Stimulated activated CD4-positive, alpha-beta T cell treated with anti-CD3 and anti-CD28 coated beads, Interleukin-2, amount 100 ng/mL, for 24 hours (primary cell): ENCODE data around the gene SPAG16.

Source experiments
- DNase-seq, 2 donors: peaks; one replicate each; pipeline ENCODE4 v3.0.0-alpha.2; 2020

Gene SPAG16

DNA sequence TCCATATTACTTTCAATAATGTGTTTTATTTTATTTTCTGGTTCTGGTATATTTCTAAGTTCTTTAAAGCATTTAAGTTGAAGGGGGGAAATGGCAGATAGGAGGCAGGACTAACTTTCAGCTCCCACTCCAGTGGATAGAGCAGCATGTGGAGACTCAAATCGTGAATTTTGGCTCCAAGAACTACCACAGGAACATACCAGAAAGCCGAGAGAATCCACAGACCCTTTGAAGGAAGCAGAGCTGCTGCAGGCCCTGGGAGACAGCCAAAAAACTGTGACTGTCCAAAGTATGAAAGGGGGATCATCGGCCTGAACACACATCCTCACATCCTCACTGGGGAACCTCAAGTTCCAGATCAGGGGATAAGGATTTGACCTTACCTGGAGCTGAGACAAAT, 919.0 kb downstream of the SPAG16 start:
- no peak for DNase-seq

DNA sequence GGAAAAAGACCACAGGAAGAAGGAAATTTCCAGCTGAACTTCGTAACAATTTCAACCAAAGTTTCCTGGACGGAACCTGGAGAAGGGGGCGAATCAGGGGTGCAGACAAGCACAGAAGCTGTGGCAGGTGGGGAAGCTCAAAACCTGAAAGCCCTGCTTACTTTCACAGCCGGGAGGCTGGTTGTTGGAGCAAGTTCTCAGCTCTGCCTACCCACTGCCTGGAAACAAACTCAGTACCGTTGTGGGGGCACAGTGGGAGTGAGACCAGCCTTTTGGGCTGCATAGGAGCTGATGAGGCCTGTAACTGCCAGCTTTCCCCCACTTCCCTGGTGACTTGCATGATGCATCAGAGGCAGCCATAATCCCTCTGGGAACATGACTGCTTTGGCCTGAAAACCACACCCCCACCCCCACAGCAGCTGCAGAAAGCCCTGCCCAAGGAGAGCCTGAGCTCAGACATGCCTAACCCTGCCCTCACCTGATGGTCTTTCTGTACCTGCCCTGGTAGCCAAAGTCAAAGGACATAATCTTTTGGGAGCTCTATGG, 919.6 kb downstream of the SPAG16 start:
- no peak for DNase-seq

DNA sequence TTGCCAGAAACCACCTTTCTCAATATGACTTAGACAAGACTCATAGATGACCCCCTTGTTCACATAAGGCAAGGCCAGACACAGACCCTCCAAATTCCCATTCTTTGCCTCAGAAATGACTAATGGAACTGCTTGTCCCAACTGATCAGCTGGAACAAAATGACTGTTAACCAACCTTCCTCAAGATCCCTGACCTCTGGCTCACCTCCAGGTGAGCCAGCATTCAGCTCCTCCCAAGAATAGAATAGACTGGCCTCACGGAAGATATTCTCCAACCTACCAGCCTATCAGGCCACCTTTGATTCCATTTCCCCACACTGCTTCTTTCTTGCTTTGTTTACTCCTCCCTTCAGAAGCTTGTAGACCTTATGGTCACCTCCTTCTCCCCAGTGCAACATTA, 930.8 kb downstream of the SPAG16 start:
- no peak for DNase-seq

DNA sequence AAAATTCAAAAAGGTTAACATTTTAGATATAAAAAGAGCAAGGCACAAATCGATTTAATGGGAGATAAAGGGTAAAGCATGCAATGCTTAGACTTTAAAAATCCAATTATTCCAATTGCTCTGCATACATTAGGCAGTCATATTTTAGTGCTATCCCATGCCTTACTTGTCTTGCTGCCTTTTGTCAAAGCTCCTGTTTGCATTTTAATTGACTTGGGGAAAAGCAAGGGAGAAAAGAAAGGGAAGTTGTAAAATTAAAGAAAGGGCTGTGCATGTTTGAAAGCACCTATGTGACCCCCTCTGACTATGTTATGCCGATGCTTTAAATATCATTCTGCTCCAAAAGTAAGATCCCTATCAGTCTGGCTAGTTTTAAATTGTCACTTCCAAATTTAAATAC, 932.9 kb downstream of the SPAG16 start:
- no peak for DNase-seq

DNA sequence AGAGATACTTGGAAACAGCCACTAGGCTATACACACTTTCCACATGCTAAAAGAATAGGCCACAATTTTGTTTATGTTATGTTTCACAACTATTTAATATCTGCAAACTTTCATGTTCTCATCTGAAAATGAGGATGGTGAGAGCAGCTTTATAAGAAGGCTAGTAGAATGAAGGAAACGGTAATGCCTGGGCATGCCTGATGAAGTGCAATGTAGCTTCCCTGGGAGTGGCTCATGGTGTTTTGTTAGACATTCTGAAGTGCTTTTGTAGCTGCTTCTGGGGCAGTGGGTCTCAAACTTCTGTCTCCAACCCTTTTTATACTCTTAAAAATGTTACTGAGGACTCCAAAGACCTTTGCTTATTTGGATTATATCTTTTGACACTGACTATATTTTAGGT, 933.3 kb downstream of the SPAG16 start:
- DNase-seq: no peak

DNA sequence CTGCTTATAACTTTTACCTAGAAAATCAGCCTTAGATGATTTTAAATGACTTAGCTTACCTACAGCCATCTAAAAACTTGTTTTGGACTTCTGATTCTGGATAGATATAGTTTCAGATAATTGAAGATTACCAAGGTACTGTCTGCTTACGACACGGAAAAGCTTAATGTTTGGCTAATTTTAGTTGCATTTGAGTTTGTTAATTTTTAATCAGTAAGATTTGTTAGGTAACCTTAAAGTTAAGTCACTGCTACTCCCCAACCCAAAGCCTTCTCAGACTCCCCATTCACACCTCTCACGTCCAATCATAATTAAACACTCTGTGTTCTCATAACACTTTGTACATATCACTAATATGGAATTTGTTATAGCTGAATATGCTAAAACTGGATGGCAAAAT, 936.0 kb downstream of the SPAG16 start:
- no peak for DNase-seq

DNA sequence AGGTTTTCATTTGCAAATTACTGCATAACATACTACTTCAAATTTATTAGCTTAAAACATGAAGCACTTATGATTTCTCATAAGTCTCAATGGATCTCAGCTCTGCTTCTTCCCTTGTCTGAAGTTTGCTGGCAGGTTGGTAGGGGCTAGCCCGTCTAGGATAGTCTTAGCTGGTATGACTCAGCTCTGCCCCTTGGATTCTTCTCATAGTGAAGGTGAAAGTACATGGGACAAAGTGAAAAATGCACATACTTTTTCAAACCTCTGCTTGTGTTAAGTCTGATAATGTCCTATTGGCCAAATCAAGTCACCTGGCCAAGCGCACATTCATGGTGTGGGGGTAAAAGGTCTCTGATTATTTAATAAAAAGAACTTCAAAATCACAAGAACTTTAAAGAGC, 941.8 kb downstream of the SPAG16 start:
- DNase-seq: no peak

DNA sequence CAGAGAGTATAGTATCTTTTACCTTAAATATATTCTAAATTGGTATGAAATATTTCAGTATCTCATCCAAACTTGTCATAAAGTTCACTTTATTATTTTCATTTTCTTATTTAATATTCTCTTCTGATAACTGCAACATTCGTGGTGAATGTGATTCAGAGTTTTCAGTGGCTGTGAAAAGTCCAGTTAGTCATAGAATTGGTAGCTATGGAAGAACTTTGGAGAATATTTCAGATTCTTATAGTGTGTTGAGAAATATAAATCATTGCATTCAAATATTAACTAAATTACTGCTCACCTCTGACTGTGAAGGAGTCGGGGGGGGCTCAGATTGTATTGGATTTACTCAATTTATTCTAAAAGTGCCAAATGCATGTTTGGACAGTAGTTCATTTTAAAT, 948.0 kb downstream of the SPAG16 start:
- no peak for DNase-seq

DNA sequence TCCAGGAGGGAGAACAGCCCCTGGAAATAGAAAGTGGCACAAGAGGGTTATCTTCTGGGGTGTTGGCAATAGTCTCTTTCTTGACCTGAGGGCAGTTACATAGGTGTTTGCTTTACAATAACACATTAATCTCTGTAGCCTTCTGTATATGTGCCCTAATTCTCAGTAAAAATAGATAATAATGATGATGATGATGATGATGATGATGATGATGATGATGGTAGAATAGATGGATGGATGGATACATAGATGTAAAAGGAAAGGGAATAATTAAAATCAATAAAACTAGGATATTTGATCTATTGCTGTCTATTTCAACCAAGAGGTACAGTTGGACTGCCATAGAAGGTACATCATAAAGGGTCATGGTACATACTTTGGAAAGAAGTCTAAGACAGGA, 948.9 kb downstream of the SPAG16 start:
- DNase-seq: no peak

DNA sequence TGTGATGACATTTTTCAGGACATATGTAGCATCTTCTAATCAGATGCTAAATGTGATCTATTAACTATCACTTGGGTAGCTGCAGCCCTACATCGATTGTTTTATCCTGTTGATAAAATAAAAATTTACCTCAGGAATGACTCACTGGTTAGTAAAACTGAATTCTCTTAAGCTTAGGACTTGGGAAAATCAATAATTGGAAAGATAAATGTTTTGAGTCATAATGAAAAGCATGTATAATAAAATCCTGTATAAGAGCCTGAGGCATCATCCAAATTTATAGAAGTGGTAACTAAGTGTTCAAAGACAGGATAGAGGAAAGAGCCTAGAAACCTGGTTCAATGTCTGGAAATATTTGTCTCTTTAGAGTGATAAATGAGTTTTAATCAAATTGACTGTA, 958.5 kb downstream of the SPAG16 start:
- no peak for DNase-seq

DNA sequence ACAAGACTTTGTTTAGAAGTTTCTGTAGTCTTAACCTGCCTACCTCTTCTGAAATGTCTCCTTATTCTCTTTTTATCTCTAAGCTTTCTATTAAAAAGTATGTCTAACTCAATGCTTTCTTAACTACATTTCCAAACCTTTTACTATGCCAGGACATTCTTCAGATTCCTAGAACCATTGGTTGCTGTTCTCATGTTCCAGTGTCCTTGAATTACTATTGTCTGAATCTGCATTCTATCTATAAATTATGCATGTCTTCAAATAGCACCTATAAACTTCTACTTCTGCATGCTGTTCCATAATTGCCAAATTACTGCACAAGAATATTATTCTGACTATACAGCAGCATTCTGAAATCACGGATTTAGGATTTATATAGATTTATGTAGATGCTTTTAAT, 960.6 kb downstream of the SPAG16 start:
- DNase-seq: no peak

DNA sequence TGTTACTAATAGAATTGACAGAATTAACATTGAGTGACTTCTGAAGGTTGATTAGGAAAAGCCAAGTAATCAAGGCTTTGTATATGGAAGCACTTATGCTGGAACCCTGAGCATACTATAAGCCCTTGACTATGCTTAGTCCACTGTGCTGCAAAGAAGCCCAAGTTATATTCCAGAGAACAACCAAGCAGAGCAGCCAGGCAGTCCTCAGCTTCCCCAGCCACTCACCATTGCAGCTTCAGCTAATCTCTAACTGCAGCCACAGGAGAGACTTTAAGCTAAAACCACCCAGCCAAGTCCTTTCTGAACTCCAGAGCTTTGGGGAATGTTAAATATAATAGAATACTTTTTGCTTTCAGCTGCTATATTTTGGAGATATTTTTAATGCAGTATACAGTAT, 962.2 kb downstream of the SPAG16 start:
- no peak for DNase-seq

DNA sequence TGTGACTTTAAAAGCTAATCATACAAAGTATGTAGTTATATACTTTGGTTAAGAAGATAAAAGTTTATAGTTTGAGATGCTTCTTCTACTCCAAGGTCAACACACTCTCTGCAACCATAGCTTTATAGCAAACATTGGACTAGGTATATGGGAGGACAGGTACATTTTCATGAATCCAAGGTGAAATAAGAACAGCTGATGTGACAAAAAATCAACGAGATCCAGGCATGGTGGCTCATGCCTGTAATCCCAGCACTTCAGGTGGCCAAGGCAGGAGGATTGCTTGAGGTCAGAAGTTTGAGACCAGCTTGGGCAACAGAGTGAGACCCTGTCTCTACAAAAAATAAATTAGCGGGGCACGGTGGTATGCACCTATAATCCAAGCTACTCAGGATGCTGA, 963.3 kb downstream of the SPAG16 start:
- no peak for DNase-seq

DNA sequence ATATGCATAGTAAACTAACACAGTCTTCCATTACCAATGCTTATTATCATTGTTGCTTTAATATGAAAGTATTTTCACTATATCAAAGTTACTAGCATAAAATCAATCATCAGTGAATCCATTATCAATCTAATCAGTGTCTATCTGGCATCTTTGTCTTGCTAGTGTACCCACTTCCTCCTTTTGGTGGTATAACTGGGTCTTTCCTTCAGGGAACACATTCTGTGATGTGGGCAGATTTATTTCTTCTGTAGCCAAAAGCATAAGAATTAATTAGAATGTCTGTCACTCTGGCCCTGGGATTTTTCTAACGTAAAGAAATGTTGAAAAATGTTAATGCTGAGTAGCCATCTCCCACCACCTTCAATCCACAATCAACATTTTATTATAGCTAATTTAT, 970.8 kb downstream of the SPAG16 start:
- no peak for DNase-seq

DNA sequence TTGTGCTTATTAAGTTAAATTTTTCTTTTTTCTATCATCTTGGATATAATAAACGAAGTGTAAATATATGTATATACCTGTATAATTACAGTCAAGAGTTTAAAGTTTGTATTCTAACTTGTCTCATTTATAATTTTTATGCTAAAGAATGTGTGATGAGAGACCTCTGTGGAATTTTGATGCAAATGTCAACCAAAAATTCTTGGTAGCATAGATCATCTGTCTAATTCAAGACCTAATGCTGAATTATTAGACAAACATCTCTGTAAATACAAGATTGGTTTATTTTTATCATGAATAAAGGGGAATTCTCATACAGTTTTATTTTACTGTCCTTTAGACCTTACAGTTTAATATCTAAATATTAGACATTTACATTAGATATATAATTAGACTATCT, 977.4 kb downstream of the SPAG16 start:
- DNase-seq: no peak

DNA sequence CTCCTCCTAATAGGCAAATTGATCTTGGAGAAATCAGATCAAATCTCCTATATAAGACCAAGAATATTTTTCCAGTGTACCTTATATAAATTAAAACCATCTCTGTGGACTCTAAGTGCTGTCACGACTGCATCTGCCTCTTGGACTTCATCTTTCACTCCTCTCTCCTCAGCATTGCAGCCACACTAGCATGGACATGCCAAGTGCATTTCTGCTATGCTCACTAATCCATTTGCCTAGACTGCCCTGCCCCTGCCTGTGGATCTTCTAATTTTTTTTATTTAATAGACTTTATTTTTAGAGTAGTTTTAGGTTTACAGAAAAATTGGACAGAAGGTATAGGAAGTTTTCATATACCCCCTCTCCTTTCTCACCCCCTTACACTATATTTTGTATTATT, 979.9 kb downstream of the SPAG16 start:
- DNase-seq: no peak

DNA sequence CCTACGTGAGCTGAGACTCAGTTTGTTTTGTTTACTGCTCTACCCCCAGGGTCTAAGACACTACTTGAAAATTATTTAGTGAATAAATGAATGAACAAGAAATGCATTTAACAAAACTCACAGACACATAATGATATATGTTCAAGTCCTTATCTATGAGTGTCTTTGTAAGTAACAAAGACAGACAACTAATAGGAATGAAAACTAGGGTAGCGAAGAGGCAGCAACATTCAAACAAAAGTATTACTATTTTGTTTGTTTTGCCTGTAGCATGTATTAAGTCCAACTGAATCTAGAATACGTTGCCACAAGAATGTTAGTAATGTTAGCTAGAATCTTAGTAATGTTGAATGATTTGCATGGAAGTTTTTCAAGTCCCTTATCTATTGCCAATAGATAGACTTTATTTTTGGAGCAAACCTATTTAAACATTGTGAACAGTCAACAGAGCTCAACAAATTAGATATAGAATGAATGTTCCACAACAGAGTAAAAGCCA, 981.8 kb downstream of the SPAG16 start:
- no peak for DNase-seq

DNA sequence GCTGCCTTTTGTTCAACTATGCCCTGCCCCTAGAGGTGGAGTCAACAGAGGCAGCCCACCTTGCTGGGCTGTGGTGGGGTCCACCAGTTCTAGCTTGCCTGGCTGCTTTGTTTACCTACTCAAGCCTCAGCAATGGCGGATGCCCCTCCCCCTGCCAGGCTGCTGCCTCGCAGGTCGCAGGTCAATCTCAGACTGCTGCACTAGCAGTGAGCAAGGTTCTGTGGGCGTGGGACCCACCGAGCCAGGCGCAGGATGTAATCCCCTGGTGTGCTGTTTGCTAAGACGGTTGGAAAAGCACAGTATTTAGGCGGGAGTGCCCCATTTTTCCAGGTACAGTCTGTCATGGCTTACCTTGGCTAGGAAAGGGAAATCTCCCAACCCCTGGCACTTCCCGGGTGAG, 993.6 kb downstream of the SPAG16 start:
- no peak for DNase-seq

DNA sequence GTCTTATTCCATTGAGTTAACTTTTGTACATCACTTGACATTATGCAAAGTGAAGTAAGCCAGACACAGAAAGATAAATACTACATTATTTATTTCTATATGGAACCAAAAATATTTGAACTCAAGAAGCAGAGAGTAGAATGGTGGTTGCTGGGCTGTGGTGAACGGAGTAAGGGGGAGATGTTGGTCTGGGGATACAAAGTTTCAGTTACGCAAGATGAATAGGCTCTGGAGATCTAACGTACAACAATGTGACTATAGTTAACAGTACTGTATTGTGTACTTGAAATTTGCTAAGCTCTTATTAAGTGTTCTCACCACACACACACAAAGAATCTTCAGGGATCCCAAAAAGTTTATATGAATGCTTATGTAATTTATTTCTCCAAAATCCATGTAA, 1001.7 kb downstream of the SPAG16 start:
- DNase-seq: no peak

DNA sequence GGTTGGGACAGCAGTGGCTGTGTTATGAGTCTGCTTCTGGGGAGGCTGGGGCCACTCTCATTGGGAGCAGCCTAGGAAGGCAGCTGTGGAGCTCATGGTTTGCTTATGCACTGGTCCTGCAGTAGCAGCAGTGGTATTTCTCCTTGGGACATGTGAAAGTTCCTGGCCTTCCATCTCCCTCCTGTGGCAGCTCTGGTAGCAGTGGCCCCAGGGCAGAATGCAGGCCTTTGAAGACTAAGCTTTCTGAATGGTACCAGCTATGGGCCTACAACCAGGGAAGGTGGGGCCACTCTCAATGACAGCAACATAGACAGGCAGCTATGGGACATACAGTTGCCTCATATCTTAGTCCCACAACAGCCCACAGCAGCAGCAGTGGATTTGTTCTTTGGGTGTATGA, 1009.3 kb downstream of the SPAG16 start:
- DNase-seq: no peak

DNA sequence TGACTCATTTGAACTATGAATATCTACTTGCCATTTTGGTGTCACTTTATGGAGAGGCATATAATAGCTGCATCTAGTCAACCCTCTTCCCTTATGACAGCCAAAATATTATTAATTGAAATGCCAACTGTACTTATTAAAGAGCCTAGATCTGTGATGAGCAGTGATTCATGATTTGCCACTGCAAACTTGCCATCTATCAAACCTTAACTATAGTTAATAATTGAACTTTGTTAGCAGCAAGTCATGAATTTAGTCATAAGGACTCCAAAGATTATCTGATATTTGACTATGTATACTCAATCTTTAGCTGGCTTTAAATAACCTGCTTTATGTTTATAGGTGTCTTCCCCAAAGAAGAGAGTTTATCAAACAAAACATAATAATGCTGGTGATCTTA, 1010.2 kb downstream of the SPAG16 start:
- DNase-seq: no peak

DNA sequence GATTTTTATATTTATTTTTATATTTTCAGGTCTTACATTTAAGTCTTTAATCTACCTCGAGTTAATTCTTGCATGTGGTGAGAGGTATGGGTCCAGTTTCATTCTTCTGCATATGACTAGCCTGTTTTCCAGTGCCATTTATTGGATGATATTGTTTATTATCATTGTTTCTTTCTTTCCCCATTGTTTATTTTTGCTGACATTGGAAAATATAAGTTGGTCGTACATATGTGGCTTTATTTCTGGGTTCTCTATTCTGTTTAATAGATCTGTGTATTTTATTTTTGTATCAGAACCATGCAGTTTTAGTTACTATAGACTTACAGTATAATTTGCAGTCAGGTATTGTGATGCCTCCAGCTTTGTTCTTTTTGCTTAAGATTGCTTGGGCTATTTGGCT, 1013.2 kb downstream of the SPAG16 start:
- no peak for DNase-seq

DNA sequence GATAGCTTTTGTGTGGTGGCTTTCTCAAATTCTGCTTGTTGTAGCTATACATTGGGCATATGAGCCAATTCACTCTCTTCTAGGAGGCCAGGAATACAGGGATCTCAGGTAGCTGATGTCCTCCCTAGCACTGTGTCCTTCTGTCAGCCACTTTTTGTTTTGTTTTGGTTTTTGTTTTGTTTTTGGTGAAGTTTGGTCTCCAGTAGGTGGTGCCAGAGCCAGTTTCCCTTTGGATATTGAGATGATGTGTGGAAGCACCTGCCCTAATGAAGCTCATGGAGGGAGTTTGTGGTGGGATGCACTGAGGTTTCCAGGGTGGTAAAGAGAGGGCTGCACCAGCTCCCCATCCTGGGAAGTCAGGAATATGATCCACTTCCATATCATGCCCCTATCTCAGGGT, 1026.1 kb downstream of the SPAG16 start:
- no peak for DNase-seq

DNA sequence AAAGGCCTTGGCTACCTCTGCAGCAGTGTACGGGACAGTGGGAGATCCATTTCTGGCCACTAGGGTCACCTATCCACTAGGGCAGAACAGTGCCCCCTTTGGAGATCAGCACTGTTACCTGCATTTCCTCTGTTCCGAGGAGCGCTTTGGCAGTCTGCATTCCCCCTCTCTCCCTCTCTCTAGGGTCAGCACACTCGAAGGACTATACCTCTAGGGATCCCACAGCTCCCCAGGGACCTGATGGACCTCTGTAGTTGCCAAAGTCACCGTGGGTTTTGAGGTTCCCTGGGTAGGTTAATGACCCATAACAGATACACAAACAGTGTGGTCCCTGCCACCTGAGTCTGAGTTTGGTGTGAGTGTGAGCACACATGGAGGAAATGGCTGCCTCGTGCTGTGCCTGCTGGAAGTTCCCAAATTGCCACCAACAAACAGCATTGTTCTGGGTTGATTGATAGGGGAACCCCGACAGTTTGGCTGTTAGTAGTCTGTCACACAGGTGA, 1026.8 kb downstream of the SPAG16 start:
- no peak for DNase-seq

DNA sequence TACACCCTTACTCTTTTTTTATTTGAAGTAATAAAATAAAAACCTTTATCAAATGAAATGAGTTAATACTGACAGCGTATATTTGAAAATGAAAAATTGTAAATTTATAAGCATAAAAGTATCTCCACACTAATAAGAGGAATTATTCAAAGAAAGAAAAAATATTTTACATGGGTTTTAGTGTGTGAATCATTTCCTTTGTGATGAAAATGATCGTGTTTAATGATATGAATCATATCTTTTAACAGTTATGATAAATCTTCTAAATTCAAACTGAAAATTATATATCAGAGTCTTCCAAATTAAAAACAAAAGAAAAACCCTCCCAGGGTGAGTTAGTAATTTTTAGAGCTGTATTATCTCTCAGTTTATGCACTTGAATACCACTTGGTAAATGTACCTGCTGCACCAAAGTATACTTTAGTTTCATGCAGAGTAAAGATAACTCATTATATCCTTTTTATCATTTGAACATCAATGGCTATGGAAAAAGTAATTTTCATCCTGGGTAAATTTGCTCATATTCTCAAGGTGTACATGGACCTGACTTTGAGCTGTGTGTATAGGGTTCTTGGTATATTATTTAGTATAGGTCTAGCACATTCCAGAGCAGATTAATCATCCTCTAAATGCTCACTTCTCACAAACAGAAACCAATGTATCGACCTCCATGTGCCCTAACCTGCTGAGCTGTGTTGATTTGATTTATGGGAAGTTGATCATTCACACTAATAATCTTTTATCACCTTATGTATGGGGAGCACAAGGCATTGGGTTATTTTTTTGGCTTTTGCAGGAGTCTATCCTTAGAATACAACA, 1027.9 kb downstream of the SPAG16 start:
- no peak for DNase-seq
